Amygdala (tissue), 56 donors: Measurements from ENCODE around the gene SMARCA2.

Source experiments
- DNase-seq, 56 donors: peaks; one replicate each; lab custom pipeline; 2025; lab: John Stamatoyannopoulos, UW

SMARCA2 gene

GRCh38 chr9:2132484-2133082, 117.4 kb downstream of the SMARCA2 start:
- DNase-seq = peak in 1 of 56 donors; percentile 11

GRCh38 chr9:2134391-2134790, 119.2 kb downstream of the SMARCA2 start:
- no peak for DNase-seq

DNA sequence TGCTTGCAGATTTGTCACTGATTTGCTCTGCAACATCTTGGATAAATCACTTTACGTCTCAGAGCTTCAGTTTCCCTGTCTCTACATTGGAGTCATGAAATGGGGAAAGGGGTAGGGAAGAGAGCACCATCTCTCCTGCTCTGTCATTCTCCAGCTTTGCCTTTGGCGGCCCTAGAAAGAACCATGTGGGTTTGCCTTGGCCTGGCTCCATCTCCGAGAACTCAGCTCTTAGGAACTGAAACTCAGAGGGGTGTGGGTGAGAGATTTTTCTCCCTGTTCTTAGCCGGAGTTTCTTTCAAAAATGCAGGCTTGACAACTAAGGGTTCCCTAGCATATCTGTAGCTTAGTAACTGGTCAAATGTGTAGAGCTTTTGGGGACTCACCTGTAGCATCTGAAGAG, 123.5 kb downstream of the SMARCA2 start:
- peak in 11 of 56 donors; percentile 4 to 40 (median 15) for DNase-seq

- no peak for DNase-seq
Observed at GRCh38 chr9:2140600-2141223, 125.6 kb downstream of the SMARCA2 start.

GRCh38 chr9:2142212-2142611, 127.1 kb downstream of the SMARCA2 start:
- DNase-seq = no peak

DNA sequence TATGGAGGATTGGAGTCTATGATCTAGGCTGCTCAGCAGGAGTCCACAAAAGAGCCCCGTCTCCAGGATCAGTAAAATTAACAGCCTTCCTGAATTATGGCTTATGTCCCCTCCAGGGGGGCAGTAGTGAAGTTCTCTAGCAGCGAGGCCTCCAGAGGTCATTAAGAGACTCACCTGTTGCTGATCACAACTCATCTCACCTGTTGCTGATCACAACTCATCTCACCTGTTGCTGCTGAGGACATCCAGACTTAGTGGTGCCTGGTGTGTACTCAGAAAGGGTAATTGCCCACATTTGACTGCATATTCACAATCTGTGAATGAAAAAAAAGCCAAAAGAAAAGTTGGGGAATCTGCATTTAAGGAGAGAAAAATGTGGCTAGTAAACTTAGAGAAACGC, 129.5 kb downstream of the SMARCA2 start:
- DNase-seq = no peak

DNA sequence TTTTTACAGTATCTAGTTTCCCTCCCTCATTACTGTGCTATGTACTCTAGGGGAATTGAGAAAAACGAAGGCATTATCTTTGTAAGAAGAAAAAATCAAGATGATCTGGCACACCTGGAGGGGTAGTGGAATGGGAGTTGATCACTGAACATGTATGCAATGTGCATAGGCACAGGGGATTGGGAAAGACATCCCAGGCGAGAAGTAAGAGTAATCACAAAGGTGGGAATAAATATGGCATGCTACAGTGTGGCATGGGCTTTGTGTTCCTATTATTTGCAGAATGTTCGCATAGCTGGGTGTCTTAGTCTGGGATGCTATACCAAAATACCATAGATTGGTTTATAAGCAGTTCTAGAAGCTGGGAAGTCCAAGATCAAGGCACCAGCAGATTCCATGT, 130.6 kb downstream of the SMARCA2 start:
- no peak for DNase-seq

GRCh38 chr9:2146700-2147099, 131.6 kb downstream of the SMARCA2 start:
- peak in 1 of 56 donors; percentile 8 for DNase-seq

DNA sequence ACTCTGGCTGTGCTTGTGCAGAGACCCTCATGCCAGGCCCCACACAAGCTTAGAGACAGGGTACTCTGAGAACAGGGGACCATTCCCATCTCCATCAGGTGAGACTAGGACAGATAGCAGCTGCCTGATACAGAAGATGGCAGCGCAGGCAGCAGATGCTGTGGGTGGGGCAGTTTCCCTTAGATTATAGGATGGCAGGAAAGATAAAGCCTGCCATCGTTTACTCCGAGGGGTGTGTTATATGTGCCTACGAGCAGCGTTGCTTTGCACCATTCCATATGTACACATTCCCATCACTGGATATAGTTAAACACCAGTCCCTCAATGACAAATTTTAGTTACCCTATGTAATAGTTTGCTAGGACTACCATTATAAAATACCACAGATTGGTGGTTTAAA, 135.2 kb downstream of the SMARCA2 start:
- no peak for DNase-seq

DNA sequence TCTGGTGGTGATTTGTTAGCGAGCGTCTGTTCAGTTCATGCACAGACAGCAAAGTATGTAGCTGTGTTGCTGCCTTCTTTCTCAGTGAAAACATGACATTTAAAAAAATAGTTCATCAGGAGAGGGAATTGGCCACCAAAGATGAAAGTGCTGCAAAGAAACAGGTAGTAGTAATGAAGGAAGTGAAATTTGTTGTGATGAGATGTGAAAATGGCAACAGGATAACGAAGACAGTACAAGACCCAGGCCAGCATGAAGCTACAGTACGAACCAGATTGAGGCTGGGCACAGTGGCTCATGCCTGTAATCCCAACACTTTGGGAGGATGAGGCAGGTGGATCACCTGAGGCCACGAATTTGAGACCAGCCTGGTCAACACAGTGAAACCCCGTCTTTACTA, 136.0 kb downstream of the SMARCA2 start:
- DNase-seq = no peak

DNA sequence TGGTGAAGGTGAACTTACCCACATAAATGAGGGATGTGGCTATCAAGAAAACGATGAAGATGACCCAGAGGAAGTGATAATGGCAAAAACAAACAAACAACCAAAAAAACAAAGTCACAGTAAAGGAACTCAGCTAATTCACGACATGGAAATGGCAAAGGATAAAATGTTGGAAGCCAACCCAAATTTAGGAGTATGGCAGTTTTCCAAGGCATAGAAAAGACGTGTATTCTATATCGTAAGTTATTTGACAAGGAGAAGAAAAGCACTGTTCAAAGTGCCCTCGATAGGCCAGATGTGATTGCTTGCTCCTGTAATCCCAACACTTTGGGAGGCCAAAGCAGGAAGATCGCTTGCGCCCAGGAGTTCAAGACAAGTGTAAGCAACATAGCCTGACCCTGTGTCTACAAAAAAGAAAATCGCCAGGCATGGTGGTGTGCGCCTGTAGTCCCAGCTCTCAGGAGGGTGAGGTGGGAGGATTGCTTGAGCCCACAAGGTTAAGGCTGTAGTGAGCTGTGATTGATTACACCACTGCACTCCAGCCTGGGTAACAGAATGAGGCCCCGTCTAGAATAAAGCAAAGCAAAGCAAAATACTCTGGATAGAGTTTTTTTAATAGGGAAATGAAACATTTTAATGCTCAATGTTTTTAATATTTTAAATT, 138.0 kb downstream of the SMARCA2 start:
- DNase-seq = no peak

GRCh38 chr9:2153630-2154217, 138.6 kb downstream of the SMARCA2 start:
- no peak for DNase-seq

DNA sequence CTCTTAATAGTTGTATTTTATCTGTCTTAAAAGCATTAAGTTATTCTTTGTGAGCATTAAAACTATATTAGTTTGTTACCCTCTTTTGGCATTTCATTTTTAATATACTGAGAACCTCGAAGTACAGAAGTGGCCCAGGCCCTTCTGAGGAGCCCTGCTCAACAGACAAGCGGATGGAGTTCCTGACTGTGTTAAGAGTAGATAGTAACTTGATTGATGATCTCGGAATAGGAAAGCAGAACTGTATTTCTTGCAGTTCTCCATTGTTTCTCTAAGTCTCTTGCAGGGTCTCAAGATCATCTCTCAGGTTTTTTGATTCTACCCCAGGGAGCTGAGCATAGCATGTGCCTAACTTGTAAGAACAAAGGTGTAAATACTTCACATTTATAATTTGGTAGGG, 139.6 kb downstream of the SMARCA2 start:
- no peak for DNase-seq

DNA sequence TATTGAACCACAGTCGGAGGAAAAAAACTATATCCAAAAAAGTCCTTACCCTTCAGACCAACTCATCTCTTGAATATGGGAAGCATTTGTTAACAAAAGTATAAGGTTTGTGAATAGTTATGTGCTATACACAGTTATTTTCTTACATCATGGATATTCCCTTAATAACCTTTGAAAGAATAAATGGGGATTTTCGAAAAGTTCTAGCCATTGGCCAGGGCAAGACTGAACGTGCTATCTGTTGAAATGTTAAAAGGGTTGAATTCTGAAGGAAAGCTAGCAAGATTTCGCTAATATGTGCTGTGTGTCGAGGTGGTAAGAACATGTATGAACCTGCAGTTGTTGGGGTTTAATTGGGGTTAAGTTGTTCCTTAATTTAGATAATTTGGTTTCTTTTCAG, 140.8 kb downstream of the SMARCA2 start:
- no peak for DNase-seq

DNA sequence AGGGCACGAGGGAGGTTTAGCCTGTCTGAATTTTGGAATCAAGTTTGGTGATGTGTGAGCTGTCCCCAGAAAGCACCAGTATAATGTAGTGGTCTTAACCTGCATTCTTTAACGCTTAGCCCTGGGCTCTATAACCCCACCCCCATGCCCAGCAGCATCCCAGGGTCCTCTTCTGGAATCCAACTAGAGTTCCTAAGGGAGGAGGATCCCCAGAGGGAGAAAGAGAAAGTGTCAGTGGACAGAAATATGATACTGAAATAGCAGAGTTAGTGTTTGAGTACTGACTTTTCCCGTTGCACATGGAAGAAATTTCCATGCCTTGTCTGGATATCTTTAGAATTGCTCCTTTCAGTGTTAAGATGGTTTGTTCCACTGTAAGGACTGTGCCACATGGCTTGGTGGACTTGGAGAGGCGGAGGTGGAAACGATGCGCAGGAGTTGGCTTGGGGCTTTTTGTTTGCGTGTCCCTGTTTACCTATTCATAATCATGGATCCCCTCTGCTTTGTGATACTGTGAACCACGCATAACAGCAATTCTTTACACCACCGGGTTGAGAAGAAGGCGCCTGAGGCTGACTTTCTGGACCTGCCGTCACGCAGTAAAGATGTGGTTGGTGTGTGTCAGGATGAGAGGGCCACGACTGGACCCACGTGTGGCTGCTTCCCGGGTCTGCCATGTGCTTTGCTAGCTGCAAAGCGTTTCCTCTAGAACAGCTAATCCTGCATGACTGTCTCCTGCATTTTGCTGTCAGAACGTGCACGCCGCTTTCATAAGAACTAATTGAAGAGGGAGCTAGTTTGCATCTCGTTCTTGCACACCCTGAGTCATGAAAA, 142.3 kb downstream of the SMARCA2 start:
- peak in 43 of 56 donors; percentile 4 to 64 (median 30) for DNase-seq

DNA sequence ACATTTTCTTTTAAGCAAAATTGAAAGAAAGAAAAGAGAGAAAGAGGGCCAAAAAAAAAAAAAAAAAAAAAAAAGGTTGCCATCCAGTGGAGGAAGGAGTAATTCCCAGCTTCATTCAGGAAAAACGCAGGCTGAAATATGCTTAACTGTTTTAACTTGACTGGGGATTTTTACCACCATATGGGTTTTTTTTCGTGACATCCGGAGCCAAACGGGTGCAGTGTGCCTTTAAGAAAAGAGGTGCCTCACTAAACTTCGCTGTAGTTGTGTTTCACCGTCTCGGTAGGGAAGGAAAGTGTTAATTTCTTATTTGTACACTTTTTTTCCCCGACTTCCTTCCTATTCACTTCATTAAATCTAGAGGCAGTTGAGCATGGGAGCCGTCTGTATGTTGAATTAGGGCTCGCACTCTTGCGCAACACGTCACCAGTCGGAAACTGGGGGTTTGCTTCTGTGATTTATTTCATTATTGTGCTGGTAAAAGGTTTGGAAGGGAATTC, 143.0 kb downstream of the SMARCA2 start:
- DNase-seq = peak in 14 of 56 donors; percentile 2 to 35 (median 11)

DNA sequence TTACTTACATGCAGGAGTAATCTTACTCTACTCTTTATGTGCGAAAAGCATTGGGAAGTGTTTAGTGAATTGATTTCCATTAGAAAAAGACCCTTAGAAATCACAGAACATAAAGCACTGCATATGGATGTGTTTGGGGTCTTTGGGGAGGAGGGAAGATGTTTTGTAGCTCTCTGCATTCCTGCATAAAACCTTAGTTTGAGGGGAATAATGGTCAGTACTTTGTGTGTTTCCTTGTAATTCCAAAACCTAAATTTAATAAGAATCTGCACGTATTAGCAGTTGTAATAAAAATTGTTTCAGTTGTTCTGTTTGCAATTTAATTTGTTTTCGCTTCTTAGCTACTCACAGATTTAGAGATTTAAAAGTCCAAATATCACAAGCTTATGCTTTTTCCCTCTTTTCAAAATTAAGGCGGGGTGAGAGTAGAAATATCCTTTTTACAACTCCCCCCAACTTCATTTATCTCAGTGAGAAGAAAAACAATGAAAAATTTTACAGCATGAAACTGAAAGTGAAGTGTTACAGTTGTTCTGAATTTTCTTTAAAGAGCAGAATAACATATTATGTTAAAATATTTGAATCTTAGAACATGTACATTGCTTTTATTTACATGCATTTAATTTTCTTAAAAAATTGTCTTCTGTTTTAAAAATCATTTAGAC, 143.8 kb downstream of the SMARCA2 start:
- no peak for DNase-seq

- DNase-seq = peak in 17 of 56 donors; percentile 2 to 65 (median 25)
Observed at GRCh38 chr9:2159521-2160454, 144.6 kb downstream of the SMARCA2 start.

- no peak for DNase-seq
Observed at GRCh38 chr9:2161661-2162060, 146.5 kb downstream of the SMARCA2 start.
